Esophagus squamous epithelium (tissue), 5 donors: ENCODE results near the gene ZBED5. TPM values are rescaled to one million over a fixed set of nuclear protein-coding genes. Genes with fewer than 3 reads are reported as not detected.

ENCODE experiments used
- DNase-seq: peaks from one replicate; lab custom pipeline; 2025; lab: John Stamatoyannopoulos, UW
- H3K27ac ChIP-seq, 4 donors: fragments of 200-600 bp; sonication (generic); one replicate each; pipeline ENCODE4 v1.5.1; 2016 to 2019; ENCODE audit warnings: mild to moderate bottlenecking in 1 of 4
- H3K27me3 ChIP-seq, 4 donors: fragments of 200-600 bp; sonication (generic); 1 replicate in 3 of 4; 2 replicates in 1 of 4; pipeline versions ENCODE4 v1.5.1 to v1.6.0; 2017 to 2021; ENCODE audit warnings: antibody characterized with exemption in 1 of 4
- H3K36me3 ChIP-seq, 3 donors: fragments of 200-600 bp; sonication (generic); one replicate each; pipeline ENCODE4 v1.5.1; 2016 to 2019
- H3K4me1 ChIP-seq, 3 donors: fragments of 200-600 bp; sonication (generic); one replicate each; pipeline ENCODE4 v1.5.1; 2017 to 2019
- H3K4me3 ChIP-seq, 4 donors: fragments of 200-600 bp; sonication (generic); 1 replicate in 3 of 4; 2 replicates in 1 of 4; pipeline ENCODE4 v1.5.1; 2016 to 2019; ENCODE audit warnings: mild to moderate bottlenecking in 2 of 4, moderate library complexity in 1 of 4
- H3K9me3 ChIP-seq, 3 donors: fragments of 200-600 bp; sonication (generic); one replicate each; pipeline ENCODE4 v1.5.1; 2016 to 2019
- CTCF ChIP-seq, 6 experiments: fragments of 450-650 bp in 4 of 6; fragments of 200-600 bp in 2 of 6; sonication (generic) in 2 of 6; IDR thresholded peaks; one replicate each; pipeline ENCODE4 v1.5.1; 2016 to 2019; ENCODE audit warnings: antibody characterized with exemption in 6 of 6, mild to moderate bottlenecking in 4 of 6, moderate library complexity in 4 of 6
- POLR2A ChIP-seq, 4 donors: fragments of 450-650 bp; IDR thresholded peaks; one replicate each; pipeline ENCODE4 v1.6.1; 2017; ENCODE audit warnings: antibody characterized with exemption in 4 of 4, mild to moderate bottlenecking in 4 of 4, moderate library complexity in 3 of 4
- WGBS, 2 donors: methylation state at CpG; one replicate each; pipeline ENCODE4 v1.1.5; 2018; 5-methylcytosine and 5-hydroxymethylcytosine counted together
- intact Hi-C: fragments of 100-400 bp; cut with DNase I; formaldehyde crosslinking; loops from one replicate; pipeline ENCODE4 v1.15.0; 2022
- total RNA-seq, 4 donors: library from RNA; depleted of rRNA; stranded (reverse); fragments of >200 nt; gene quantifications; one replicate each; pipeline ENCODE4 v1.1.0, GENCODE V29; 2016
- donor health status: DM: yes; HTN: yes; CAD: no.

Gene ZBED5
- total RNA-seq, 4 donors from 2014 or later, result 13.4 to 39.5 (median 25.0) TPM

- peaks cover 0 to 3% (median 1%) of the 10 kb centered on the region in 3 donors for H3K36me3 ChIP-seq
- H3K4me3 ChIP-seq, result no peak overlapping the region
- H3K9me3 ChIP-seq, result no peaks in the 10 kb centered on the region
- no peaks in the 10 kb centered on the region for H3K27me3 ChIP-seq
- no peak for DNase-seq
- no peak for TF ChIP-seq POLR2A (IDR thresholded peaks at IDR 0.05)
- peak overlapping the region in 2 of 4 donors; percentile 7 to 27 for H3K27ac ChIP-seq
- H3K4me1 ChIP-seq, result peaks cover 7 to 52% (median 14%) of the 10 kb centered on the region in 3 donors
- intact Hi-C loops, result no loop called here
Observed at GRCh38 chr11:10861047-10861446, 3.2 kb upstream of the ZBED5 start.

- intact Hi-C loops, result no loop called here
- Histone ChIP-seq H3K9me3 (no peaks in the 10 kb centered on the region), H3K27me3 (no peaks in the 10 kb centered on the region), H3K36me3 (peaks cover 0 to 25% (median 3%) of the 10 kb centered on the region in 3 donors), H3K4me3 (peak overlapping the region; percentile 88 to 94 (median 90)), H3K4me1 (peaks cover 8 to 61% (median 22%) of the 10 kb centered on the region in 3 donors), H3K27ac (peak overlapping the region; percentile 92 to 99 (median 97))
- no peak for TF ChIP-seq POLR2A (IDR thresholded peaks at IDR 0.05)
- TF ChIP-seq CTCF (IDR thresholded peaks at IDR 0.05), result no peak
- WGBS, 2 donors, result 0 to 1% methylated on average over 21 to 25 of the region's 46 CpGs
- no peak for DNase-seq
Observed at GRCh38 chr11:10858439-10859325, 829 bp upstream of the ZBED5 start.

GRCh38 chr11:10857459-10857708 is 469 bp downstream of the ZBED5 start:
- WGBS, 2 donors, result 0% methylated on average over 6 to 13 of the region's 14 CpGs
- intact Hi-C loops, result no loop called here
- no peak for DNase-seq

GRCh38 chr11:10856689-10857458 is 979 bp downstream of the ZBED5 start:
- intact Hi-C loops, result no loop called here
- Histone ChIP-seq H3K36me3 (peaks cover 0 to 43% (median 3%) of the 10 kb centered on the region in 3 donors), H3K27me3 (no peaks in the 10 kb centered on the region), H3K9me3 (no peaks in the 10 kb centered on the region), H3K4me1 (peaks cover 8 to 52% (median 22%) of the 10 kb centered on the region in 3 donors), H3K27ac (peak overlapping the region; percentile 92 to 99 (median 97)), H3K4me3 (peak overlapping the region; percentile 88 to 94 (median 90))
- no peak for DNase-seq
- TF ChIP-seq POLR2A (IDR thresholded peaks at IDR 0.05), result no peak
- TF ChIP-seq CTCF (IDR thresholded peaks at IDR 0.05), result no peak
- 0 to 2% methylated on average over 16 to 17 of the region's 17 CpGs for WGBS, 2 donors

More at GRCh38 chr11:10857459-10857708, 469 bp downstream of the ZBED5 start:
- no peaks in the 10 kb centered on the region for H3K27me3 ChIP-seq
- peak overlapping the region; percentile 92 to 99 (median 97) for H3K27ac ChIP-seq
- H3K36me3 ChIP-seq, result peaks cover 0 to 38% (median 3%) of the 10 kb centered on the region in 3 donors
- no peak for TF ChIP-seq CTCF (IDR thresholded peaks at IDR 0.05)
- no peak for TF ChIP-seq POLR2A (IDR thresholded peaks at IDR 0.05)
- H3K4me3 ChIP-seq, result peak overlapping the region; percentile 88 to 94 (median 90)
- no peaks in the 10 kb centered on the region for H3K9me3 ChIP-seq
- H3K4me1 ChIP-seq, result peaks cover 8 to 52% (median 22%) of the 10 kb centered on the region in 3 donors

GRCh38 chr11:10855295-10855694 is 2.6 kb downstream of the ZBED5 start:
- TF ChIP-seq POLR2A (IDR thresholded peaks at IDR 0.05), result no peak
- no peak for TF ChIP-seq CTCF (IDR thresholded peaks at IDR 0.05)
- intact Hi-C loops, result no loop called here
- no peak overlapping the region for H3K27ac ChIP-seq

More at GRCh38 chr11:10855295-10855694, 2.6 kb downstream of the ZBED5 start:
- Histone ChIP-seq H3K27me3 (no peaks in the 10 kb centered on the region), H3K4me3 (no peak overlapping the region), H3K9me3 (no peaks in the 10 kb centered on the region), H3K4me1 (peaks cover 8 to 48% (median 22%) of the 10 kb centered on the region in 3 donors), H3K36me3 (peaks cover 0 to 52% (median 0%) of the 10 kb centered on the region in 3 donors)
- DNase-seq, result no peak
- 92 to 98% methylated on average over 2 of the region's 2 CpGs for WGBS, 2 donors
